NCI-H146 treated with DMSO at 0.1 percent for 48 hours (cell line): ENCODE data around the gene ARHGEF10L.
"Not testable (repeated sequence)": the region's sequence is repeated elsewhere in the genome, so short reads cannot be mapped to it uniquely, and the experiment has no call there.

Source experiments
- DNase-seq: peaks from one replicate; lab custom pipeline; 2025; ENCODE audit not compliant: unreplicated experiment; lab: John Stamatoyannopoulos, UW

ARHGEF10L gene

DNA sequence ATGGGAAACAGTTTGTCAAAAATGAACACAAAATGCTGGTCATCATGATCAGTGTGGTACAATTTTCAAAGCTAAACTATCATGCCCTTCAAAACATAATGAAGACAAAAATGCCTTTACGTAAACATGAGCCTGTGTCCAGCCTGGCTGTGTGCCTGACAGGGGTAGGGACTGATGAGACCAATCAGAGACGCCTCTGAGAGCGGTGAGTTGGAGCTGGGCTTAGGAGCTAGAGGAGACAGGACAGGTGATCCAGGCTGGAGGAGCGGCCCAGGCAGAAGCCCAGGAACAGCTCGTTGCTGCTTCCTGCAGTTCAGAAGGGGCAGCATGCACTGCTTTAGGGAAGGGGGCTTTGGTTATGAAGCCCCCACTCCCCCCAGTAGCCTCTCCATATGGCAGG is 70.0 kb downstream of the ARHGEF10L start:
- DNase-seq, result no peak

DNA sequence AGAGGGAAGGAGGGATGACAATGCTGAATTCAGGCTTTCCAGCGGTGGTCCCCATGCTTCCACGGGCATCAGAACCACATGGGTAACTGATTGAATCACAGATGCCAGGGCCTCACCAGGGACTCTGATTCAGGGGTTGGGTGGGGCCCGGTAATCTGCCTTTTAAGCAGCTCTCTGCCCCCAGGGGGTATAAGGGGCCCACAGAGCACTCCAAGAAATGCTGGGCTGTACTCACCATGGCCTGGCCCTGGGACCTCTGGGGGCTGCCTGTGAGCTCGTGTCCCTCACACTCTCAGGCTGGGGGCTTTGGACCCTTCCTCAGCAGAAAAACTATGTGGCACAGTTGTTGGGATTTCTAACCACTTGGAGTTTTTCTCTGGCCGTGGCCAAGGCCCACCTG is 70.6 kb downstream of the ARHGEF10L start:
- DNase-seq, result no peak

DNA sequence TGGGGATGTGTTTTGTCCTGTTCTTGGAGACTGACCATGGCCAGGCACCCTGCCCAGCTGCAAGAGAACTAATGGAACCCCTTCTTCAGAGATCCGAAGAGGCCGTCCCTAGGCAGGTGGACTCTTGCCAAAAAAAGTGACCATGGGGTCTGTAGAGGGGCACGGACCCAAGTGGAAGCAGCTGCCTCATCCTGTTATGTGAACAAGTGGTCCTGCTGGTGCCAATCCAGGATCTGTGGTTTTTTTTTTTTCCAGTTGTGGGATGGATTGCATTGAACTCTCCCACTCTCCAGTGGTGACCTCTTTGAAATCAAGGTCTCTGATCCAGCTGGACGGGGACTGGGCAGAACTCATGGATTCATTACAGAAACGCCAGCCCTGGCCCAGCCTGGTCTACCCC is 71.2 kb downstream of the ARHGEF10L start:
- no peak for DNase-seq

DNA sequence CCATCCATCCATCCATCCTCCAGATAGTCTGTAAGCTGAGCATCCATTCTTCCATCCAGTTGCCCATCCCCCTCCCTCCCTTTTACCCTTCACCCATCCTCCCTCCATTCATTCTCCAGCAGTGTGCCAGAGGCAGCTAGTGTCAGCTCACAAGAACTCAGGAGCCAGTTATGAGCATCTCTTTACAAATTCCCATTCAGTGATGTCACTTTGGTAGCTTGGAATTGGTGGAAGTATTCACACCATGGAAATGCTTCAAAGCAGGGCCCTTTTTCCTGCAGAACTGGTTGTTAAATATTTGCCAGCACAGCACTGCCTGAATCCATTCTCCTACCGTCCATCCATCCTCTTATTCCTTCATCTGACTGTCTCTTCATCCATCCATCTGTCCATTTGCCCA is 72.5 kb downstream of the ARHGEF10L start:
- DNase-seq, result no peak

DNA sequence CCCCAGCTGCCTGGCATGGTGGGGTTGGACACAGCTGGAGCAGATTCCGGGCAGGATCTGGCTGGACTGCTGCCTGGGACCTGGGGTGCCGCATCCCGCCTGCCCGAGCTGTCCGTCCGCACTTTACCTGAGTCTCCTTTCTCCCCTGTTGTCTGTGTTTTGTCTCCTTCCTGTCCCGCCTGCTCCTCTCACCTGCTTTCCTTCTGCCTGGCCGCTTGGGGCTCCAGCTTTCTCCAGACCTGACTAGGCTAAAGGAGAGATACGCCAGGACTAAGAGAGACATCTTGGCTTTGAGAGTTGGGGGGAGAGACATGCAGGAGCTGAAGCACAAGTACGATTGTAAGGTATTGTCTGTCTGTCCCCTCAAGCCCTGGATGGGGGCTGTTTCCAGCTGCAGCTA is 73.3 kb downstream of the ARHGEF10L start:
- DNase-seq, result no peak

DNA sequence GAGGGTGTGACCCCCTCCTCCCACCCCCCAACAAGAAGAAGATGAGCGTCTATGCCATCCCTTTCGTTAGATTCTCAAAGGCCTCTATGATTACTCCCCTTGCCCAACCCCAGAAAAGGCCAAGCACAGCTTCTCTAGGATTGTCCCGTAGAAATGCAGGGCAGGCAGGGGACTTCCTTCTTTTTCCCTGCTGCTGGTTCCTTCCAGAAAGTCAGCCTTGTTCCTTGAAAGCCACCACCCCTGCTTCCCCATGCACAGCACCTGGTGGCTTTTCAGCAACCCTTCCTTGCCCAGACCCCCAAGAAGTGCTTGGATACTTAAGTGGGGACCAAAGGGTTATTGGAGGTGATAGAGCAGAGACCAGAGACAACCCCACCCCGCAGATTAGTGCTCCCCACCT is 75.1 kb downstream of the ARHGEF10L start:
- DNase-seq, result no peak

DNA sequence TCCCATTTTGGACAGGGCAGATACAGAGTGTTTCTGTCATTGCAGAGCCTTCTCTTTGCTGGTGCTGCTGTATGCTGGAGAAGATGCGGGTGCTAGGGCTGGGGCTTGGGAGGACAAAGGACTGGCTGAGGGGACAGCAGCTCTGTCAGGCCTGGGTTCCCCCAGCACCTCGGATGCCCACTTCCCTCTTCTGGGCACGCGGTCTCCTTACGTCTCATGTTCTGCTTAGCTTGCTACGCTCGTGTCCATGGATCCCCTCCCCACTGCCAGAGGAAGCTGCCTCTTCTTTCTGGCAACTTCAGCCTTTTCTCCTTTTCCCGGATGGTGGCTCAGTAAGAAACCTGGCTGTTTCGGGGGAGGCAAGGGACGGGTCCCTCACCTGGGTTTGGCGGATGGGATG is 75.7 kb downstream of the ARHGEF10L start:
- DNase-seq, result no peak

DNA sequence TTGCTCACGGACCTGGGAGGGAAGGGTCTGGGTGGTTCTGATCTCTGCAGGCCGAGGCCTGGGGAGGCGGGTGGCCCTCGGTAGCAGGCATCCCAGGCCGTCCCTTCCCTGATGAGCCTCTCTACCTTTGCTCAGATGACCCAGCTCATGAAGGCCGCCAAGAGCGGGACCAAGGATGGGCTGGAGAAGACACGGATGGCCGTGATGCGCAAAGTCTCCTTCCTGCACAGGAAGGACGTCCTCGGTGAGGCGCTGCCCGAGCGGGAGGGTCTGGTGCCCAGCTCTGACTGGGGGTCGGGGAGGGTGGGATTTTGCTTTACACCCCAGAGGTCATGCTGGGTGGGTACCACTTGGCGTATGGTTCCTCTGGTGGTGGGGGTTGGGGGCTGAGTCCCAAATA is 76.5 kb downstream of the ARHGEF10L start:
- DNase-seq, result no peak

DNA sequence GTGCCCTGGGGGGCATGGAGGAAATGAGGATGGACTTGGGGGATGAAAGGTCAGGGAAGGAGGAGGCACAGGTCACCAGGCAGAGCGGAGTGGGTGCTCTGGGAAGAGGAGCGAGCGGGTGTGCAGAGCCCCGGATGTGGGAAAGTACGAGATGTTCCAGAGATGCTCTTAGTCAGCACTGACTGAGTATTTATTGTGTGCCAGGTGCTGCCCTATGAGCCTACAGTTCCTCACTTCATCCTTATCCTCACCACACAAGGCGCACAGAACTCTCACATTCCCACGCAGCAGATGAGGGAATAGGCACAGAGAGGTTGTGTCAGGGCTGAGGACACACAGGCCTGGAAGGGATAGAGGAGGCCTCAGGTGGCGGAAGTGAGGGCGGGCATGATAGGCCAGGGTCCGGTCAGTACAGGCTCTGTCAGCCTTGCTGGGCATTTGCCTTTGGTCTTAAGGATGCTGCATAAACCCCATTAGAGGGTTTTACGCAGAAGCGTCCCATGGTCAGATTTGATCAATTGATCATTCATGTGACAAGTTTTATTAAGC is 77.3 kb downstream of the ARHGEF10L start:
- no peak for DNase-seq

DNA sequence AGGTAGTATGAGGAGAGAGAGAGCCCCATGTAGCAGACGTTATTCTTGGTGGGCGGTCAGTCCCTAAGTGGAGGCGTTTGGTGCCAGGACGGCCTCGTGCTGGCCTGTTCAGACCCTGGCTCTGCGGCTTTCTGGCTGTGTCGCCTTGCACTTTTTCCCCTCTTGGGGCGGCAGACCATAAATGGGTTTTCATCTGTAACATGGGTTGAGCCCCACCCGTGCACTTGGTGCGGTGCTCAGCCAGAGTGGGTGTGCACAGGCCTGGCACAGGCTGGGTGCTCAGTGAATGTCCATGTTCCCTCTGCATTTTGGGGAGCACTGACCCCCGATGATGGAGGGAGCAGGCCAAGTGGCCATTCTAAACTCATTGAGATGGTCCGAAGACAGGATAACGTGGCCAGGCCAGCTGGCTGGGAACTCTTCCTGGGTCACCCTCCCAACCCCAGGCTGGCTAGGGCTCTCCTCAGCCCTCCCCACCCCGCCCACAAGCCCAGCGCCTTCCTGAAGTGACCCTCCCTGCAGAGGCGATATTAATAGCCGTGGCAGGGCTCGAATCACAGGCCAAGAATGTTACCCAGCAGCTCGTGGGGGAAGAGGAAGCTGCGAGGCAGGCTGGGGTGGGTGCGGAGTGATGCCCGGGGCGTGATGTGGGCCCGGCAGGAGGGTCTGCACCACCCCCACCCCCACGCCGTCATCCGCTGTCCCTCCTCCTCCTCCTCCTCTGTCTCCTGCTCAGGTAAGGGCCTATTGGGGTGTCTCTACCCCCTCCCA is 78.5 kb downstream of the ARHGEF10L start:
- no peak for DNase-seq

DNA sequence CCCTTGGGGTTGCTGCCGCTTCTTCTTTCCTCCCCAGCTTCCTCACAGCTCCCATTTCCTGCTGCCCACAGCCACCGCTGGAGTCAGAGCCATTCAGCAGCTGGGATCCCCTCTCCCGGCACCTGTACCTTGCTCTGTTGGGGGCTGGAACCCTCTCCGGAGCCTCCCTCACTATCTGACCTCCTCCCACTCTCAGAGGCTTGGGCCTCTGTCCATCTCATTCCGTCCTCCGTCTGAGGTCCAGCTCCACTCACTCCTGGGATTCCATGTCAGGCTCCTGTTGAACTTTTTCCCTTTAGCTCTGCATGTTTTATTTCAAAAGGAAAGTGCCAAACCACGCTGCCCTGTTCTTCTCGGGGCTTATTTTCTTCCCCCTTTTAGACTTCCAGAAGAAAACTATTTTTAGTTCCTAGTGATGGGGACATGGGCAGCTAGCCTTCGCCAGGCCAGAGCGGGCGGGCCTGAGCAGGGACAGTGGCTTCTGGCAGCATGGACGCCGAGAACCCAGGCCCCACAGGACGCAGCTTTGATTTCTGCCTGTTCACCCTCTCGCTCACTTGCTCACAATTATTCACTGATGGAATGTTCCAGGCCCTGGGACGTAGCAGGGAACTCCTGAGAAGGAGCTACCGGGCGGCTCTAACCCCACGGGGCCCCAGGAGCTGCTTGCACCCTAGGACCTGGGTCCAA is 79.2 kb downstream of the ARHGEF10L start:
- DNase-seq, result no peak

DNA sequence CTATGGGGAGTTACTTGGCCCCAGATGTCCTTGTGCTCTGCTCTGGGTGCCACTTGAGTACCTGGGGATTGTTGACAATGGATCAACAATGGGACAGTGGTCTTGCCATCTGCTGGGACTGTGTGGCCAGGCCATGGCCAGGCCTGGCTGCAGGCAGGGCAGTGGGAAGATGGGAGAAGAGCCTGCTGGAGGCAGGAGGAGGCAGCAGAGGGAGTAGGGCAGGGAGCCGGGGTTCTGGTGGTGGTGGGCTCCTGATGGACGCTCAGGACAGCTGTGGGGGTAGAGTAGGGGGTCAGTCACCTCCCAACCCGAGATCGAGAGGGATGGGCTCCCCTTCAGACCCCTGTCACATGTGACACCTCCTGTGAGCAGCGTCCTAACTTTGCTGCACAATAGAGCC is 81.0 kb downstream of the ARHGEF10L start:
- DNase-seq, result no peak

DNA sequence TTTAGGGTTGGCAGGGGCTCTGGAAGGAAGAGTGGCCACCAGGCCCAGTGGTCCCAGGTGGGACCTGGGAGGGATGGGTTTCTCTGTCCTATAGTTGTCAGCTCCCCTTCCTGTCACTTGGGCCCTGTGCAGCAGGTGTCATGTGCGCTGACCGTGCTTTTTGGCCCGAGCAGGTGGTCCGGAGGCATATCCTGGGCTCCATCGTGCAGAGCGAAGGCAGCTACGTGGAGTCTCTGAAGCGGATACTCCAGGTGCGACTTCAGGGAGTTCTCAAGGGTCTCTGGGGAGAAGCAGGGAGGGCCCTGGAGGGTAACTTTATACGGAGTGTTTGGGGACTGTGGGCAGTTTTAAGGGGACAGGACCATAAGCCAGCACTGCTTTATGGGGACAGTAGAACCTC is 82.2 kb downstream of the ARHGEF10L start:
- no peak for DNase-seq

DNA sequence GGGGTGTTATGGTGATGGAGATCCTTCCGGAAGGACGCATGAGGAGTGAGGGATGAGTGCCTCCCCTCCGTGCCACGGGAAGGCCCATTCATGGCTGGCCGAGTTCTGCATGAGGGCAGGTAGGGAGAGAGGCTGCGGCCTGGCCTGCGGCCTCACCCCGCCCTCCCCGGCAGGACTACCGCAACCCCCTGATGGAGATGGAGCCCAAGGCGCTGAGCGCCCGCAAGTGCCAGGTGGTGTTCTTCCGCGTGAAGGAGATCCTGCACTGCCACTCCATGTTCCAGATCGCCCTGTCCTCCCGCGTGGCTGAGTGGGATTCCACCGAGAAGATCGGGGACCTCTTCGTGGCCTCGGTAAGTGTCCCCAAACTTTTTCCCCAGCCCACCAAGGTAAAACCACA is 83.3 kb downstream of the ARHGEF10L start:
- no peak for DNase-seq

DNA sequence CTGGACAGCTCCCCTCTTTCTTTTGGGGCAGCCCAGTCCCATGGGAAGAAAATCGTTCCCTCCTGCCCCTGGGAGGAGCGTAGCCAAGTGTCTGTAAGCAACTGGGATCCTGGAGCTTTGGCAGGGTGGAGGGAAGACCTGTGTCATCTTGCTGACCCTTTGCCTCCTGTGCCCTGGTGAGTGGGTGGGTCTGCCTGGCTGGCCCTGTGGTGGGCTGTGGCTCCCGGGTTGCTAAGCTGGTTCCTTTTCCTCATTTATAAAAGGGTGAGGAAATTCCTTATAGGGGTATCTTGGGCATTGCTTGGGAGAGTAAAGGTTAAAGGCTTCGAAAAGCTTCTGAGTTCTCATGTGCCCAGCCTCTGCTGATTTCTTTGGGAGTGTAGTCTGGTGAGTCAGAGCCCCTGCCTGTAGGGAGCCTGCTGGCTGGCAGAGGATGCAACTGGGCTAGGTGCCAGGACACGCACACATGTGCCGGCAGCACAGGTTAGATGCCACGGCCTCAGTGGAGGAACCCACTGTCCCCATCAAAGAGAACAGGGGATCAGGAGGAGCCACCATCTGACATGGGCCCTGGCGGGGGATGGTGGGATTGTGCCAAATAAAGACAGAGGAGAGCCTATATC is 85.2 kb downstream of the ARHGEF10L start:
- no peak for DNase-seq

DNA sequence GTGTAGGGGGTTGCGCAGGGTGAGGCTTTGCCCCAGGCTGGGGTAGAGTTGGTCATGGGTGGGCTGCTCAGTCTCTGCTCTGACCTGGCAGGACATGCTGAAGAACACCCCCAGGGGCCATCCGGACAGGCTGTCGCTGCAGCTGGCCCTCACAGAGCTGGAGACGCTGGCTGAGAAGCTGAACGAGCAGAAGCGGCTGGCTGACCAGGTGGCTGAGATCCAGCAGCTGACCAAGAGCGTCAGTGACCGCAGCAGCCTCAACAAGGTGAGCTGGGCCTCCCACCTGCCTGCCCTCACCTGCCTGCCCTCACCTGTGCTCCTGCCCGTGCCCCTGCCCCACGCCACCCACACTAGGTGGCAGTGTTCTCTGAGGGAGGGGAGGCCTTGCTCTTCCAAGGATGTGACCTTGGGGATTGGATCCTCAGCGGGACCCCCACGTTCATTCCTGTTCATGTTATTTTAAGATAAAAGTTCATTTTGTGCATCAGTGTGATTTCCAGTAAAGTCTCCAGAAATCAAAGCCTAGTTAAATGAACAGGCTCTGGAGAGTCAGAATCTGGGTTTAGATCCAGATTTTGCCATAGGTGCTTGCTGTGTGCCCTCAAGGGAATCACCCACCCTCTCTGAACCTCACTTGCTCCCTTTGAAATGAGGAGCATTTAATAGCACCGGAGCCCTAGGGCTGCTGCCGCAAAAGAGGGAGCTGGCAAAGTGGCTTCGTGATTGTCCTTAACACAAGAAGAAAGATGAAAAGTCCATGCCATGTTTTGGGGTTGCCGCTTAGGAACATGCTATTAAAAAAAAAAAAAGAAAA is 87.9 kb downstream of the ARHGEF10L start:
- DNase-seq, result no peak

DNA sequence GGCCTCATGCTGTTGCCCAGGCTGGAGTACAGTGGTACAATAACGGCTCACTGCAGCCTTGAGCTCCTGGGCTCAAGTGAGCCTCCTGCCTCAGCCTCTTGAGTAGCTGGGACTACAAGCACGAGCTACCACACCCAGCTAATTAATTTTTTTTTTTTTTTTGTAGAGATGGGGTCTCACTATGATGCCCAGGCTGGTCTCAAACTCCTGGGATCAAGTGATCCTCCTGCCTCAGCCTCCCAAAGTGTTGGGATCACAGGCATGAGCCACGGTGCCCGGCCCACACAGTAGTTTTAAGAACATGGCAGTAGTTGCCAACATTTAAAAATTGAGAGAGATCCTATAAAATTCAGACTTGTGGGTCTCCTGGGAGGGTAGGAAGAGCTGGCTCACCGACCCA is 89.5 kb downstream of the ARHGEF10L start:
- not testable (repeated sequence) for DNase-seq

DNA sequence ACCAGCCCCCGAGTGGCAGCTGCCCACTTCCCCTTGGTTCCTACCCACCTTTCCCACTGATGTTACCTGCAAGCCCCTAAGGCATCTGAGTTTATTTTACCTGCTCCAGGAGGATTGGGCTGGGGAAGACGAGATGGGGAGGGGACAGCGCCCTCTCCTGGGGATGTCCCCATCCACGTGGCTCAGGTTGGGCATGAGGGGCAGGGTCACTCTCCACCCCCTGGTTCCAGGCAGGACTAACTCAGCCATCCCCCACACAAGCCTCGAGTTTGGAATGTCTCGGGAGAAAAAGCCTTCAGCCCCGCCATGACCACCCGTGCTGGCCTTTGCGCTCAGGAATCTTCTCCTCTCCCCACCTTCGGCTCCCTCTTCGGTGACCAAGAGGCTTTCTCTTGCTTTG is 90.0 kb downstream of the ARHGEF10L start:
- no peak for DNase-seq

DNA sequence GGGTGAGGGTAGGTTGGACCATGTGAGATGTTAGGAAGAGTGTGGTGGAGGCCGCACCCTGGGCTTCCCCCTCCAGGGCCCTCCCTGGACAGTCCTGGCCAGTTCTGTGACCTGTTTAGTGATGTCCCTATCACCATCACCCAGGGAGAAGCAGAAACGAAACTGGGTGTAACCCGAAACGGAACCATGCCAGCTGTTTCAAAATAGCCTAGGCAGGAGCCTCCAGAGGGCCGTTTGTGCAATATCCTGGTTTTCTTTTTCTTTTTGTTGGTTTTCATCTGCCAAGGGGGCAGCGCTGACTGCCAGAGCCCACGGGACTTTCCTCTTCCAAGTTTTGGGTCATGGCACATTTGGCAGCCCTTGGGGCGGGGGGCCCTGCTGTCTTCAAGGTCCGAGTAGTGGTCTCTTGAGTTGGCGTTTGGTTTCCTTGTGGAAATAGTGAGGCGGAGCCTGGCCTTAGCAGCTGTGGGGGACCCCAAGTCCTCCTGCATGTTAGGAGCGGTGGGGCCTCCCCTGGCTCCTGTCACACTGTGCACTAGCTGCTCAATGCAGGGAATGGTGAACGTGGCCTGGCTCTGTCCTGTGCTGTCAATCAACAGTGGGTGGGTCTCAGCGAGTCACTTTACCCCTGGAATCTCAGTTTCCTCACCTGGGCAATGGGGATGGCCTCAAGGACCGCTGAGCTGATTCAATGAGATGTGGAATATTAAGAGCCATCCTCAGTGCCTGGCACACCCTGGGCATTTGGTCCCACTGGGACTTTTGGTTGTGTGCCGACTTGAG is 90.7 kb downstream of the ARHGEF10L start:
- DNase-seq, result no peak

DNA sequence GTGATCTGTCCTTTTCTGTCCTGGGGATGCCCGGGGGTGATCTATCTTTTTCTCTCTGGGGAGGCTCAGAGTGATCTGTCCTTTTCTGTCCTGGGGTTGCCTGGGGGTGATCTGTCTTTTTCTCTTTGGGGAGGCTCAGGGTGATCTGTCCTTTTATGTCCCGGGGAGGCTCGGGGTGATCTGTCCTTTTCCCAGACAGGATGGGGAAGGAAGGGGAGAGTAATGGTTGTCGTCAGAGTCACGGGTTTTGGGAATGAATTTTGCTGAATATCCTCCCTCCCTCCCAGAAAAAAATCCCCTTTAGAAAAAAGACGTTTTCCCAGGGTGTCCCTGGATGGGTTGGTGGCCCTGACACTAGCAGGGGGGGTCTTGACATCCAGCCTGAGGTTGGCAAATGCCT is 91.5 kb downstream of the ARHGEF10L start:
- DNase-seq, result no peak
